H9 (cell line): Measurements from ENCODE around the gene INO80B. TPM values are rescaled to one million over a fixed set of nuclear protein-coding genes. Genes with fewer than 3 reads are reported as not detected.

Experiments used
- DNase-seq: peaks from one replicate; pipeline ENCODE4 v3.0.0-alpha.2; 2017
- H2AFZ ChIP-seq: one replicate; pipeline ENCODE4 v1.6.1; 2013; ENCODE audit warnings: mild to moderate bottlenecking, low read length, control low read depth, moderate library complexity
- H2AK5ac ChIP-seq: 2 replicates; pipeline ENCODE4 v1.6.1; 2013; ENCODE audit warnings: low read length, control low read depth, mixed read lengths; ENCODE audit not compliant: insufficient read length
- H2BK120ac ChIP-seq: one replicate; pipeline ENCODE4 v1.6.1; 2013; ENCODE audit warnings: low read depth, mild to moderate bottlenecking, low read length, control low read depth, inconsistent platforms; ENCODE audit not compliant: poor library complexity, severe bottlenecking
- H2BK12ac ChIP-seq: 2 replicates; pipeline ENCODE4 v1.6.1; 2013; ENCODE audit warnings: low read length, control low read depth, mixed read lengths, low read depth; ENCODE audit not compliant: insufficient read length
- H2BK15ac ChIP-seq: 2 replicates; pipeline ENCODE4 v1.6.1; 2013; ENCODE audit warnings: low read depth, low read length, control low read depth
- H2BK20ac ChIP-seq: one replicate; pipeline ENCODE4 v1.6.1; 2013; ENCODE audit warnings: low read depth, mild to moderate bottlenecking, low read length, control low read depth, inconsistent platforms; ENCODE audit not compliant: poor library complexity, severe bottlenecking
- H2BK5ac ChIP-seq: 2 replicates; pipeline ENCODE4 v1.6.1; 2013; ENCODE audit warnings: low read length, control low read depth, mixed read lengths; ENCODE audit not compliant: insufficient read length
- H3K14ac ChIP-seq: 2 replicates; pipeline ENCODE4 v1.6.1; 2013; ENCODE audit warnings: low read length, control low read depth; ENCODE audit not compliant: insufficient read depth
- H3K18ac ChIP-seq: 2 replicates; pipeline ENCODE4 v1.6.1; 2013; ENCODE audit warnings: low read depth, mild to moderate bottlenecking, mixed read lengths, low read length, control low read depth; ENCODE audit not compliant: insufficient read length
- H3K23ac ChIP-seq: 2 replicates; pipeline ENCODE4 v1.6.1; 2013; ENCODE audit warnings: low read length, control low read depth, mixed read lengths, low read depth; ENCODE audit not compliant: insufficient read length
- H3K23me2 ChIP-seq: 2 replicates; pipeline ENCODE4 v1.6.1; 2013; ENCODE audit warnings: low read depth, mild to moderate bottlenecking, mixed read lengths, low read length, control low read depth; ENCODE audit not compliant: insufficient read length, poor library complexity, severe bottlenecking
- H3K27ac ChIP-seq: 2 replicates; pipeline ENCODE4 v1.5.1; 2013; ENCODE audit warnings: low read length, control low read depth, mixed read lengths, low read depth; ENCODE audit not compliant: insufficient read length
- H3K27me3 ChIP-seq: 2 replicates; pipeline ENCODE4 v1.6.1; 2013; ENCODE audit warnings: low read length, control low read depth, inconsistent platforms; ENCODE audit not compliant: insufficient read depth
- H3K4ac ChIP-seq: 2 replicates; pipeline ENCODE4 v1.6.1; 2013; ENCODE audit warnings: low read depth, mild to moderate bottlenecking, control low read depth, inconsistent platforms, low read length, moderate library complexity
- H3K4me1 ChIP-seq: 2 replicates; pipeline ENCODE4 v1.6.1; 2013; ENCODE audit warnings: low read length, control low read depth, inconsistent platforms; ENCODE audit not compliant: insufficient read depth
- H3K4me2 ChIP-seq: 2 replicates; pipeline ENCODE4 v1.6.1; 2013; ENCODE audit warnings: low read length, control low read depth, mixed read lengths; ENCODE audit not compliant: insufficient read length, insufficient read depth
- H3K56ac ChIP-seq: 2 replicates; pipeline ENCODE4 v1.6.1; 2013; ENCODE audit warnings: low read depth, mild to moderate bottlenecking, mixed read lengths, low read length, control low read depth; ENCODE audit not compliant: insufficient read length
- H3K79me1 ChIP-seq: 2 replicates; pipeline ENCODE4 v1.6.1; 2013; ENCODE audit warnings: low read depth, mild to moderate bottlenecking, moderate library complexity, low read length, control low read depth, inconsistent platforms; ENCODE audit not compliant: insufficient read depth, poor library complexity, severe bottlenecking
- H3K79me2 ChIP-seq: 2 replicates; pipeline ENCODE4 v1.6.1; 2013; ENCODE audit warnings: low read length, control low read depth, inconsistent platforms; ENCODE audit not compliant: insufficient read depth
- H3K9ac ChIP-seq: 2 replicates; pipeline ENCODE4 v1.6.1; 2013; ENCODE audit warnings: low read length, control low read depth, mixed read lengths; ENCODE audit not compliant: insufficient read length; ENCODE audit errors: extremely low read depth
- H3K9me3 ChIP-seq: one replicate; pipeline ENCODE4 v1.6.1; 2013; ENCODE audit warnings: low read depth, low read length, inconsistent platforms; ENCODE audit not compliant: control insufficient read depth
- H3T11ph ChIP-seq: one replicate; pipeline ENCODE4 v1.6.1; 2013; ENCODE audit warnings: mild to moderate bottlenecking, low read length, control low read depth, inconsistent platforms
- H4K20me1 ChIP-seq: one replicate; pipeline ENCODE4 v1.6.1; 2013; ENCODE audit not compliant: control insufficient read depth, insufficient read length, insufficient read depth
- H4K5ac ChIP-seq: 2 replicates; pipeline ENCODE4 v1.6.1; 2013; ENCODE audit warnings: low read depth, mild to moderate bottlenecking, mixed read lengths, low read length, control low read depth; ENCODE audit not compliant: insufficient read length
- H4K8ac ChIP-seq: replicated peaks from 2 replicates; pipeline ENCODE4 v1.6.1; 2013; ENCODE audit warnings: low read length, control low read depth, mixed read lengths, low read depth; ENCODE audit not compliant: insufficient read length
- H4K91ac ChIP-seq: 2 replicates; pipeline ENCODE4 v1.6.1; 2013; ENCODE audit warnings: low read depth, mild to moderate bottlenecking, moderate library complexity, mixed read lengths, low read length, control low read depth; ENCODE audit not compliant: insufficient read length
- H3K27ac Mint-ChIP-seq, 3 experiments: 2 replicates in 2 of 3; 3 replicates in 1 of 3; pipeline ENCODE4 v1.8.0; 2020 to 2021; ENCODE audit warnings: mixed read lengths in 3 of 3, mild to moderate bottlenecking in 1 of 3, moderate library complexity in 1 of 3
- H3K27me3 Mint-ChIP-seq: 2 replicates; pipeline ENCODE4 v1.8.0; 2021; ENCODE audit warnings: low read depth, mild to moderate bottlenecking, moderate library complexity, mixed read lengths
- H3K36me3 Mint-ChIP-seq, 3 experiments: 2 replicates in 2 of 3; 3 replicates in 1 of 3; pipeline ENCODE4 v1.8.0; 2020 to 2021; ENCODE audit warnings: low read depth in 3 of 3, mixed read lengths in 3 of 3; ENCODE audit not compliant: insufficient read depth in 1 of 3
- H3K4me1 Mint-ChIP-seq, 2 experiments: 2 replicates each; pipeline ENCODE4 v1.8.0; 2020; ENCODE audit warnings: mixed read lengths in 2 of 2
- H3K4me3 Mint-ChIP-seq, 2 experiments: 2 replicates in 1 of 2; 3 replicates in 1 of 2; pipeline ENCODE4 v1.8.0; 2020 to 2021; ENCODE audit warnings: mild to moderate bottlenecking in 2 of 2, mixed read lengths in 2 of 2, moderate library complexity in 1 of 2
- H3K9me3 Mint-ChIP-seq, 2 experiments: 2 replicates in 1 of 2; 3 replicates in 1 of 2; pipeline ENCODE4 v1.8.0; 2020; ENCODE audit warnings: mild to moderate bottlenecking in 2 of 2, mixed read lengths in 2 of 2, moderate library complexity in 1 of 2
- CTCF ChIP-seq: fragments of 200-600 bp; sonication (generic); conservative IDR thresholded peaks from 3 replicates; pipeline ENCODE4 v1.8.0; 2021; ENCODE audit warnings: antibody characterized with exemption, mild to moderate bottlenecking
- WGBS: extraction: QIAGEN DNeasy Blood & Tissue Kit; methylation state at CpG from one replicate; pipeline ENCODE4 v1.1.7; 2013; ENCODE audit warnings: missing lambda C conversion rate, low lambda C conversion rate, mixed read lengths; ENCODE audit not compliant: insufficient read length; ENCODE audit errors: extremely low coverage; 5-methylcytosine and 5-hydroxymethylcytosine counted together
- total RNA-seq: library from RNA; stranded (reverse); gene quantifications from 2 replicates; pipeline ENCODE4 v1.2.1, GENCODE V29; 2021

Gene INO80B
- total RNA-seq, 1 experiment from 2014 or later: 17.6 TPM

DNA sequence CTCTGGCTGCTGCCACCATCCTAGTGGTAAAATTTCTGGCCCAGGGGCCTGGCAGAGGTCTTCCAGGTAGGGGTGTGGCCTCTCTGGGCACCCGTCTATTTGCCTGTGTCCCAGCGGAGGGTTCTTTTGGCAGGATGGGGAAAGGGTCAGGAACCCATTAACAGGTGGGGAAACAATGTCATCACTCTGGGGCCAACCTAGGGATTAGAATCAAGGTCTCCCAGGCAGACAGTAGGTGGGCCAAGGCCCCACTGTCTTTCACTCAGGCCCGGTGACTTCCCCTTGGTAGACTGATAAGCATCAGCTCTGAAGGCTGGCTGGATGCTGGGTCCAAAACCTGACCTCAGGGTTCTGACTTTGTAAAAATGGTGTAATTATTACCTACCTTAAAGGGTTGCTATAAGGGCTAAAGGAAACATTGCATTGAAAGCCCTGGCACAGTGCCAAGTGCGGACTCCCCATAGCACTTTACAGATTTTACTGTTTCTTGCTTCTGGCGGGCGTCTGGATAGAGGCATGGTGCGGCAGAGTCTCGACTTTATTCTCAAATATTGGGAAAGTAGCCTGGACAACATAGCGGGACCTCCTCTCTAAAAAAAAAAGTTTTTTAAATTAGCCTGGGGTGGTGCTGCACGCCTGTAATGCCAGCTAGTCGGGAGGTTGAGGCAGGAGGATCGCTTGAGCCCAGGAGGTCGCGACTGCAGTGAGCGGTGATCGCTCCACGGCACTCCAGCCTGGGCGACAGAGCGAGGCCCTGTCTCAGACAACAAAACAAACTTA is 42.3 kb downstream of the INO80B start:
- H3K4me2 ChIP-seq: peak overlapping the region; percentile 59
- no peak overlapping the region for H2BK20ac ChIP-seq
- H3K4me1 ChIP-seq: no peaks in the 10 kb centered on the region

More for the DNA sequence above, 42.3 kb downstream of the INO80B start:
- no peaks in the 10 kb centered on the region for H4K20me1 ChIP-seq
- H3K27ac ChIP-seq: no peak overlapping the region
- H3K14ac ChIP-seq: no peak overlapping the region
- H3K23ac ChIP-seq: no peak overlapping the region
- no peak overlapping the region for H2BK120ac ChIP-seq
- H3K27me3 Mint-ChIP-seq: peaks cover 79% of the 10 kb centered on the region
- no peak overlapping the region for H3T11ph ChIP-seq
- H3K9me3 Mint-ChIP-seq: peaks cover 0 to 2% of the 10 kb centered on the region in 2 experiments; a peak in 2 of 5 replicates
- DNase-seq: no peak
- WGBS: no CpG with 5 or more reads among the region's 19 CpGs
- TF ChIP-seq CTCF: no peak
- H3K23me2 ChIP-seq: peaks cover 25% of the 10 kb centered on the region
- H3K79me1 ChIP-seq: no peaks in the 10 kb centered on the region
- H4K5ac ChIP-seq: no peak overlapping the region
- H3K18ac ChIP-seq: no peak overlapping the region
- H3K27ac Mint-ChIP-seq: no peak overlapping the region
- no peak overlapping the region for H2BK12ac ChIP-seq
- H3K27me3 ChIP-seq: peaks cover 65% of the 10 kb centered on the region
- H3K36me3 Mint-ChIP-seq: peaks cover 16 to 25% (median 22%) of the 10 kb centered on the region in 3 experiments
- peak overlapping the region; percentile 75 to 82 for H3K4me3 Mint-ChIP-seq
- no peak overlapping the region for H2AFZ ChIP-seq
- no peak overlapping the region for H3K9ac ChIP-seq
- no peak overlapping the region for H3K4ac ChIP-seq
- no peak overlapping the region for H2AK5ac ChIP-seq
- H3K79me2 ChIP-seq: no peaks in the 10 kb centered on the region
- H2BK5ac ChIP-seq: no peak overlapping the region
- H4K8ac ChIP-seq: no peak overlapping the region
- no peak overlapping the region for H3K56ac ChIP-seq
- no peaks in the 10 kb centered on the region for H3K9me3 ChIP-seq
- H3K4me1 Mint-ChIP-seq: peaks cover 32 to 43% of the 10 kb centered on the region in 2 experiments
- H2BK15ac ChIP-seq: no peak overlapping the region
- H4K91ac ChIP-seq: no peak overlapping the region
